Endothelial cell of umbilical vein (primary cell): ENCODE measurements around the gene KLHL25. TPM values are rescaled to one million over a fixed set of nuclear protein-coding genes. Genes with fewer than 3 reads are reported as not detected.
"Not testable (repeated sequence)": the region's sequence is repeated elsewhere in the genome, so short reads cannot be mapped to it uniquely, and the experiment has no call there.

ENCODE experiments used
- BruUV-seq: library from RNA; stranded (reverse); fragments of 400-500 nt; replicated peaks from 2 replicates; lab custom pipeline; 2021; lab: Mats Ljungman, UMichigan
- CTCF ChIA-PET: fragments of 300-600, 350-600 bp; sonication (Branson Sonifier 250); formaldehyde crosslinking; loops from one replicate; lab custom pipeline; 2021; ENCODE audit warnings: antibody characterized with exemption, inconsistent platforms; lab: Charles Lee
- POLR2A ChIA-PET: fragments of 300-600, 350-600 bp; sonication (Branson Sonifier 250); formaldehyde crosslinking; loops from one replicate; lab custom pipeline; 2021; ENCODE audit warnings: antibody characterized with exemption, inconsistent platforms; lab: Charles Lee
- DNase-seq: peaks from one replicate; pipeline ENCODE4 v3.0.0-alpha.2; 2011; ENCODE audit warnings: low read depth, low spot score
- FAIRE-seq: peaks from 2 replicates; lab custom pipeline; 2011; peaks lifted over from hg19 to GRCh38; lab: Jason Lieb, UNC
- H2AFZ ChIP-seq: 2 replicates; pipeline ENCODE4 v1.6.0; 2012; ENCODE audit warnings: low read depth, low read length, control low read depth, inconsistent platforms
- H3K27ac ChIP-seq: 2 replicates; pipeline ENCODE4 v1.5.1; 2011; ENCODE audit warnings: low read depth, mild to moderate bottlenecking, control low read depth, low read length, moderate library complexity; ENCODE audit not compliant: insufficient read depth
- H3K27me3 ChIP-seq, 2 experiments: 2 replicates each; pipeline versions ENCODE4 v1.6.0 to v1.6.1; 2011; ENCODE audit warnings: low read length in 2 of 2, mixed read lengths in 1 of 2; ENCODE audit not compliant: control insufficient read depth in 2 of 2, insufficient read depth in 2 of 2
- H3K36me3 ChIP-seq, 2 experiments: 2 replicates in 1 of 2; 3 replicates in 1 of 2; pipeline ENCODE4 v1.5.1; 2011; ENCODE audit warnings: low read length in 2 of 2, mild to moderate bottlenecking in 1 of 2, moderate library complexity in 1 of 2; ENCODE audit not compliant: control insufficient read depth in 2 of 2, insufficient read depth in 2 of 2; ENCODE audit errors: extremely low read depth in 1 of 2
- H3K4me1 ChIP-seq: 3 replicates; pipeline ENCODE4 v1.5.1; 2011; ENCODE audit warnings: mild to moderate bottlenecking, low read length; ENCODE audit not compliant: control insufficient read depth, insufficient read depth; ENCODE audit errors: extremely low read depth
- H3K4me2 ChIP-seq: 2 replicates; pipeline ENCODE4 v1.6.1; 2011; ENCODE audit warnings: low read length, control low read depth, mixed read lengths; ENCODE audit not compliant: insufficient read depth
- H3K4me3 ChIP-seq, 3 experiments: fragments of 200-600 bp in 1 of 3; sonication (generic), shearing (Covaris generic) in 1 of 3; replicated peaks in 1 of 3; 2 replicates each; pipeline ENCODE4 v1.5.1; 2011 to 2016; ENCODE audit warnings: control low read depth in 3 of 3, low read length in 3 of 3, mild to moderate bottlenecking in 2 of 3, inconsistent platforms in 1 of 3, low read depth in 1 of 3, moderate library complexity in 1 of 3; ENCODE audit not compliant: insufficient read depth in 1 of 3
- H3K79me2 ChIP-seq: 2 replicates; pipeline ENCODE4 v1.6.0; 2012; ENCODE audit warnings: low read length, inconsistent platforms; ENCODE audit not compliant: control insufficient read depth, insufficient read depth
- H3K9ac ChIP-seq: replicated peaks from 2 replicates; pipeline ENCODE3; 2011; ENCODE audit warnings: low read length, control low read depth; ENCODE audit not compliant: insufficient read depth; ENCODE audit errors: extremely low read depth
- H3K9me1 ChIP-seq: replicated peaks from 3 replicates; pipeline ENCODE4 v1.6.0; 2011; ENCODE audit warnings: mild to moderate bottlenecking, low read length; ENCODE audit not compliant: control insufficient read depth, insufficient read depth; ENCODE audit errors: extremely low read depth
- H3K9me3 ChIP-seq: replicated peaks from 2 replicates; pipeline ENCODE4 v1.5.1; 2012; ENCODE audit warnings: low read length, inconsistent platforms; ENCODE audit not compliant: control insufficient read depth, insufficient read depth
- H4K20me1 ChIP-seq: replicated peaks from 2 replicates; pipeline ENCODE3; 2011; ENCODE audit warnings: mild to moderate bottlenecking, low read length; ENCODE audit not compliant: control insufficient read depth, insufficient read depth; ENCODE audit errors: extremely low read depth
- EZH2 ChIP-seq: IDR thresholded peaks from 2 replicates; pipeline ENCODE4 v1.6.1; 2012; ENCODE audit warnings: borderline replicate concordance, low read depth, mild to moderate bottlenecking, moderate library complexity, low read length, inconsistent platforms; ENCODE audit not compliant: severe bottlenecking
- FOS ChIP-seq: IDR thresholded peaks from 2 replicates; pipeline ENCODE4 v1.6.1; 2011; ENCODE audit warnings: mild to moderate bottlenecking, low read length, moderate library complexity, borderline replicate concordance; ENCODE audit not compliant: insufficient read depth
- GATA2 ChIP-seq: IDR thresholded peaks from 2 replicates; pipeline ENCODE4 v1.7.0; 2011; ENCODE audit warnings: low read depth, mild to moderate bottlenecking, moderate library complexity, mixed read lengths, low read length; ENCODE audit not compliant: insufficient read length, insufficient read depth
- JUN ChIP-seq: IDR thresholded peaks from 2 replicates; pipeline ENCODE4 v1.6.1; 2011; ENCODE audit warnings: borderline replicate concordance, low read depth; ENCODE audit not compliant: insufficient read length, insufficient read depth
- MYC ChIP-seq: IDR thresholded peaks from one replicate; pipeline ENCODE4 v1.6.1; 2011; ENCODE audit warnings: mild to moderate bottlenecking, low read depth, low read length
- POLR2A ChIP-seq: IDR thresholded peaks from 2 replicates; pipeline ENCODE4 v1.6.1; 2012; ENCODE audit warnings: low read depth, mild to moderate bottlenecking, control low read depth, low read length
- POLR2AphosphoS5 ChIP-seq: IDR thresholded peaks from 2 replicates; pipeline ENCODE4 v1.6.1; 2012; ENCODE audit warnings: low read depth, mild to moderate bottlenecking, control low read depth, low read length, moderate library complexity; ENCODE audit not compliant: insufficient read depth
- dilution Hi-C: fragments of 300-500 bp; cut with MboI; formaldehyde crosslinking; loops from one replicate; pipeline ENCODE4 v1.15.0; 2019; ENCODE audit warnings: low sequenced_read_pairs; ENCODE audit not compliant: extremely low pct_ligation_motif_present
- intact Hi-C: fragments of 100-400 bp; cut with micrococcal nuclease; formaldehyde crosslinking; loops from one replicate; pipeline ENCODE4 v1.10.0; 2022
- polyA plus RNA-seq, 4 experiments: library from polyadenylated mRNA; depleted of rRNA in 3 of 4; stranded (reverse) in 3 of 4; unstranded in 1 of 4; fragments of >200 nt; gene quantifications; 2 replicates each; pipeline versions ENCODE4 v1.2.1 to v1.2.3, GENCODE V29; 2011 to 2012; ENCODE audit warnings: missing spikeins in 1 of 4
- total RNA-seq: library from RNA; stranded (reverse); gene quantifications from 2 replicates; pipeline ENCODE4 v1.2.3, GENCODE V29; 2021
- TF ChIP-seq, protein P1 (sequence below): IDR thresholded peaks from 2 replicates; pipeline ENCODE4 v1.6.1; 2011; ENCODE audit not compliant: insufficient read depth, insufficient read length
- TF ChIP-seq, protein P2 (sequence below), 2 donors: IDR thresholded peaks; 1 replicate in 1 of 2; 2 replicates in 1 of 2; pipeline ENCODE4 v1.5.1; 2011; ENCODE audit warnings: low read length in 2 of 2, mild to moderate bottlenecking in 2 of 2, moderate library complexity in 2 of 2, control low read depth in 1 of 2, inconsistent platforms in 1 of 2, low read depth in 1 of 2; ENCODE audit not compliant: insufficient read depth in 1 of 2; ENCODE audit errors: extremely low read depth in 1 of 2

Gene KLHL25
- total and polyA plus RNA-seq, 2 donors (not counting 3 experiments of a cell fraction or from before 2014, with no cell fraction given), result 5.4 to 6.4 TPM

DNA sequence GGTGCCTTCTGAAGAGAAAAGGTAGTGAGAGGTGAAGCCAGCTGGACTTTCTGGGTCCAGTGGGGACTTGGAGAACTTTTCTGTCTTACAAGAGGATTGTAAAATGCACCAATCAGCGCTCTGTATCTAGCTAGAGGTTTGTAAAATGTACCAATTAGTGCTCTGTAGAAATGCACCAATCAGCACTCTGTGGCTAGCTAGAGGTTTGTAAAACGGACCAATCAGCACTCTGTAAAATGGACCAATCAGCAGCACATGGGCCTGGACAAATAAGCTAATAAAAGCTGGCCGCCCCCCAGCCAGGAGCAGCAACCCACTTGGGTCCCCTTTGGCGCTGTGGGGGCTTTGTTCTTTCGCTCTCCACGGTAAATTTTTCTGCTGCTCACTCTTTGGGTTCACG, 1.6 kb upstream of the KLHL25 start:
- H2AFZ ChIP-seq, POLR2A ChIA-PET, FAIRE-seq, H3K9ac ChIP-seq, H3K9me3 ChIP-seq, H3K4me3 ChIP-seq, dilution Hi-C loops, H3K27ac ChIP-seq, H3K79me2 ChIP-seq, BruUV-seq, H4K20me1 ChIP-seq, DNase-seq, H3K4me2 ChIP-seq, H3K27me3 ChIP-seq, intact Hi-C loops, H3K36me3 ChIP-seq, H3K9me1 ChIP-seq: not testable (repeated sequence)
- H3K4me1 ChIP-seq, result peaks cover 16% of the 10 kb centered on the region
- CTCF ChIA-PET, result interaction anchor here (1.2 to 1.8 kb wide), 2 partner anchors 8 to 41 kb away, joined by 4 read pairs; no protein-coding TSS in a partner anchor

DNA sequence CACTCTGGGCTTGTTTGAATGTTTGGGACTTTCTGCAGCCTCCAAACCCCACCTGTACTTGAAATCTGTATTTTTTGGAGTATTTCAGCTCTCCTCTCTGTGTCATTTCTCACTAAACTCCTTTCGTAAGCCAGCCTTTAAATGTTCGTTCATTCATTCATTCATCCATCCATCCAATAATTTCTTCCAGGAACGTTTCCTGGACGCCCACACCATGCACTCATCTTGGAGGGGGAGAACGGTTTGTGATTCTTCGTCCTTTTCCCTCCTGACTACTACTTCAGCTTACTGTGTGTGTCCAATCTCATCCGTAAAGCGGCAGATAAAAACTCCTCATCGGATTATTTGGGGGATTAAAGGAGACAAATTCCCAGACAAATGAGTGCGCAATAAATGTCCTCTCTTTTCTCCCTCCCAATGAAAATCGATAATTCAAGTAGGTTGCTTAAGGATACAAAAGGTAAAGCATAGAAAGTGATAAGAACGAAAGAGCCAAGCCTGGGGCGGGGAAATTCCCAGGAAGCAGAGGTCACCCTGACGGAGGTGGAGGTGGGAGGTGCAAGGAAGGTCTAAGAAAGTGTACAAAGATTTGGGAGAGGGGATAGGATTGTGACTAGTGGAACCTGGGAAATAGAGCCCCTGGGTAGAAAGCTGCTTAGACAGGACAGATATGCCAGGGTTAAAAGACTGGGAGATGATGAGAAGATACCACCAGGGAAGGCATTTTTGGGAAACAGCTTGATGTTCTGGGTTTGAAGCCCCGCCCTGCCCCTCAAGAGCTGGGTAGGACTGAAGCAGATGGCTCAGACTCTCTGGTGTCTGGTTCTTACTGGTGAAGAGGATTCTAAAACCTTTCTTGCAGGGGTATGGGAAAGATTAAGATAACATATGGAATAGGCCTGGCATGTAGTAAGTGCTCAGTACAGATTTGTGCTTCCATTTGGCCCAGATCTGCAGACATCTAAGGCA, 896 bp upstream of the KLHL25 start:
- H3K9me3 ChIP-seq, result no peaks in the 10 kb centered on the region
- peaks cover 2% of the 10 kb centered on the region for H3K79me2 ChIP-seq
- dilution Hi-C loops (no loop called here), intact Hi-C loops (loop anchor here (2.0 kb wide), 1 partner anchor 35 kb away; no protein-coding TSS in a partner anchor)
- peak overlapping the region; percentile 28 to 56 (median 43) for H3K4me3 ChIP-seq
- DNase-seq, result no peak
- POLR2A ChIA-PET, result interaction anchor here (1.4 kb wide), 1 partner anchor 10 kb away, joined by 4 read pairs; no protein-coding TSS in a partner anchor
- H3K36me3 ChIP-seq, result no peaks in the 10 kb centered on the region
- no peak overlapping the region for H3K9ac ChIP-seq
- H3K4me1 ChIP-seq, result peaks cover 16% of the 10 kb centered on the region
- CTCF ChIA-PET, result interaction anchor here (1.2 to 1.8 kb wide), 2 partner anchors 9 to 41 kb away, joined by 4 read pairs; no protein-coding TSS in a partner anchor
- peak overlapping the region; percentile 99 for H2AFZ ChIP-seq
- H3K4me2 ChIP-seq, result peak overlapping the region; percentile 95
- no peak overlapping the region for H3K27ac ChIP-seq
- peaks cover 2% of the 10 kb centered on the region in 2 experiments for H3K27me3 ChIP-seq
- H4K20me1 ChIP-seq, result no peaks in the 10 kb centered on the region
- BruUV-seq, result no TSS peak
- no peak for FAIRE-seq
- TF ChIP-seq, protein P1, sequence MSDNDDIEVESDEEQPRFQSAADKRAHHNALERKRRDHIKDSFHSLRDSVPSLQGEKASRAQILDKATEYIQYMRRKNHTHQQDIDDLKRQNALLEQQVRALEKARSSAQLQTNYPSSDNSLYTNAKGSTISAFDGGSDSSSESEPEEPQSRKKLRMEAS, result no peak
- TF ChIP-seq, protein P2, sequence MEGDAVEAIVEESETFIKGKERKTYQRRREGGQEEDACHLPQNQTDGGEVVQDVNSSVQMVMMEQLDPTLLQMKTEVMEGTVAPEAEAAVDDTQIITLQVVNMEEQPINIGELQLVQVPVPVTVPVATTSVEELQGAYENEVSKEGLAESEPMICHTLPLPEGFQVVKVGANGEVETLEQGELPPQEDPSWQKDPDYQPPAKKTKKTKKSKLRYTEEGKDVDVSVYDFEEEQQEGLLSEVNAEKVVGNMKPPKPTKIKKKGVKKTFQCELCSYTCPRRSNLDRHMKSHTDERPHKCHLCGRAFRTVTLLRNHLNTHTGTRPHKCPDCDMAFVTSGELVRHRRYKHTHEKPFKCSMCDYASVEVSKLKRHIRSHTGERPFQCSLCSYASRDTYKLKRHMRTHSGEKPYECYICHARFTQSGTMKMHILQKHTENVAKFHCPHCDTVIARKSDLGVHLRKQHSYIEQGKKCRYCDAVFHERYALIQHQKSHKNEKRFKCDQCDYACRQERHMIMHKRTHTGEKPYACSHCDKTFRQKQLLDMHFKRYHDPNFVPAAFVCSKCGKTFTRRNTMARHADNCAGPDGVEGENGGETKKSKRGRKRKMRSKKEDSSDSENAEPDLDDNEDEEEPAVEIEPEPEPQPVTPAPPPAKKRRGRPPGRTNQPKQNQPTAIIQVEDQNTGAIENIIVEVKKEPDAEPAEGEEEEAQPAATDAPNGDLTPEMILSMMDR (IDR thresholded peaks at IDR 0.05; ENCODE audit: extremely low read depth in 1 of 2, insufficient read depth in 1 of 2, low read depth in 1 of 2, low read length in 2 of 2), result no peak
- no peak for TF ChIP-seq JUN
- no peak for TF ChIP-seq POLR2A
- TF ChIP-seq EZH2, result no peak
- no peak for TF ChIP-seq GATA2
- TF ChIP-seq POLR2AphosphoS5, result no peak
- TF ChIP-seq MYC, result no peak
- no peak for TF ChIP-seq FOS
- H3K9me1 ChIP-seq, result no peaks in the 10 kb centered on the region
